Measurements from ENCODE around the gene PIK3AP1.
"Not testable (repeated sequence)": the region's sequence is repeated elsewhere in the genome, so short reads cannot be mapped to it uniquely, and the experiment has no call there.

DNA sequence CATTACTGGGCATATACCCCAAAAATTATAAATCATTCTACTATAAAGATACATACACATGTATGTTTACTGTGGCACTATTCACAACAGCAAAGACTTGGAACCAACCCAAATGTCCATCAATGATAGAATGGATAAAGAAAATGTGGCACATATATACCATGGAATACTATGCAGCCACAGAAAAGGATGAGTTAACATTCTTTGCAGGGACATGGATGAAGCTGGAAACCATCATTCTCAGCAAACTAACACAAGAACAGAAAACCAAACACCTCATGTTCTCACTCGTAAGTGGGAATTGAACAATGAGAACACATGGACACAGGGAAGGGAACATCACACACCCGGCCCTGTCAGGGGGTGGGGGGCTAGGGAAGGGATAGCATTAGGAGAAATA, 145.8 kb downstream of the PIK3AP1 start:
- TF ChIP-seq, protein P1, sequence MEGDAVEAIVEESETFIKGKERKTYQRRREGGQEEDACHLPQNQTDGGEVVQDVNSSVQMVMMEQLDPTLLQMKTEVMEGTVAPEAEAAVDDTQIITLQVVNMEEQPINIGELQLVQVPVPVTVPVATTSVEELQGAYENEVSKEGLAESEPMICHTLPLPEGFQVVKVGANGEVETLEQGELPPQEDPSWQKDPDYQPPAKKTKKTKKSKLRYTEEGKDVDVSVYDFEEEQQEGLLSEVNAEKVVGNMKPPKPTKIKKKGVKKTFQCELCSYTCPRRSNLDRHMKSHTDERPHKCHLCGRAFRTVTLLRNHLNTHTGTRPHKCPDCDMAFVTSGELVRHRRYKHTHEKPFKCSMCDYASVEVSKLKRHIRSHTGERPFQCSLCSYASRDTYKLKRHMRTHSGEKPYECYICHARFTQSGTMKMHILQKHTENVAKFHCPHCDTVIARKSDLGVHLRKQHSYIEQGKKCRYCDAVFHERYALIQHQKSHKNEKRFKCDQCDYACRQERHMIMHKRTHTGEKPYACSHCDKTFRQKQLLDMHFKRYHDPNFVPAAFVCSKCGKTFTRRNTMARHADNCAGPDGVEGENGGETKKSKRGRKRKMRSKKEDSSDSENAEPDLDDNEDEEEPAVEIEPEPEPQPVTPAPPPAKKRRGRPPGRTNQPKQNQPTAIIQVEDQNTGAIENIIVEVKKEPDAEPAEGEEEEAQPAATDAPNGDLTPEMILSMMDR (IDR thresholded peaks at IDR 0.05) = not testable (repeated sequence)
- TF ChIP-seq POLR2AphosphoS5 (IDR thresholded peaks at IDR 0.05) = not testable (repeated sequence)
